ENCODE measurements around the gene DACT3.

Gene DACT3

DNA sequence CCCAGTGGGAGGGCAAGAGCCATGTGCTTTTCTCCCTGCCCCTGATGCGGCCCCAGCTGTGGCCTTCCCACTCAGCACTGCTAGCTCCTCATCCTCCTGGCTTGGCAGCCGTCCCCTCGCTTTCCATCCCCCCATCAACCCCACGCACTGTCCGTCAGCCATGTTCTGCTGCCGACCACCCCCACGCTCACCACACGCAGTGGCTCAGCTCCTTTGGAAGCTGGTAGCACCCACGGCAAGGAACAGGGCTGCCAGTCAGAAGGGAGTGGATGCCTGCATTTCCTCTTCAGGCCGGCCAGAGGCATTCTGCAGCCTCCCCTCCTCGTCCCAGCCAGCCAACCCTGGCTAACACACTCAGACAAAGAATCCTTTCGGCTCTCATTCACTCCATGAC lies 53.5 kb downstream of the DACT3 start:
- TF ChIP-seq LEF1 (IDR thresholded peaks at IDR 0.05; ENCODE audit: borderline replicate concordance) = no peak
- TF ChIP-seq L3MBTL2 (conservative IDR thresholded peaks at IDR 0.05) = no peak
- ChIA-PET POLR2A (no interaction called here), CTCF (no interaction called here)
- no peak for DNase-seq (ENCODE audit: extremely low spot score)

DNA sequence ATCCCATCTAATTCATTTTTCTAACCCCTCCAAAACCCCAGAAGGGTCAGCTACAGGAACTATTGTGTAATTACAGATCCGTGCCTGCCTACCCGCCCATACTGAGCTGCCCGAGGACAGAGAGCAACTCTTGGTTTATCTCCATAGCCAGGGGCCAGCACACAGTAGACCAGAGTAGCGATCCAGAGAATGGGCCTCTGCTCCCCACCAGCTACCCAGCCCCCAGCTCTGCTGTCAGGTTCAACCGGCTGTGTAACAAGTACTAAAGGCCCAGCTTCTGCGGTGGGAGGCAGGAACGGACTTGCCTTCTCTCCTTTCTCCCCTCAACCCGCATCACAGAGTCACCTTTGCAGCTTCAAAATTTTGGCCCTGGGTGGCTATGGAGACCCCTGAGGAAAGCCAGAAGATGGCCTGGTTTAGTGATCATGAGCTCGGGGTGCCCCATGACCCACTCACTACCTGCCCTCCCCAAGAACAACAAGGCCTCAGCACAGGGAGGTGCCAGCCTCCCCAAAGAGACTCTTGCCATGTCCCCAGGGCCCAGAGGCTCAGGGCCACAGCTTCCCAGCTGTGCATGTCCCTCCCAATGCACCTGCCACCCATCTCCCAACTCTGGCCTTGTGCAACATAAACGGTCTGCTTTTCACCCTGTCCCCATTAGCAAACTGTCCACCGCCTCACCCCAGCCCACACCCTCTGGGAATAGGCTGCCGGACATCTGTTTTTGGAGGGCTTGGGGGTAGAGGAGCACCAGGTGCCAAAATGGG lies 54.1 kb downstream of the DACT3 start:
- ChIA-PET CTCF (no interaction called here), POLR2A (no interaction called here)
- no peak for DNase-seq (ENCODE audit: extremely low spot score)
- TF ChIP-seq BHLHE40 (IDR thresholded peaks at IDR 0.05; ENCODE audit: borderline replicate concordance) (no peak), FOXK2 (IDR thresholded peaks at IDR 0.05) (no peak), ZNF384 (IDR thresholded peaks at IDR 0.05) (no peak), SUZ12 (IDR thresholded peaks at IDR 0.05) (no peak), FOXM1 (IDR thresholded peaks at IDR 0.05; ENCODE audit: borderline replicate concordance) (no peak), ELF4 (IDR thresholded peaks at IDR 0.05) (no peak), L3MBTL2 (conservative IDR thresholded peaks at IDR 0.05) (no peak), ARNT (IDR thresholded peaks at IDR 0.05) (no peak)
- TF ChIP-seq, protein P1, sequence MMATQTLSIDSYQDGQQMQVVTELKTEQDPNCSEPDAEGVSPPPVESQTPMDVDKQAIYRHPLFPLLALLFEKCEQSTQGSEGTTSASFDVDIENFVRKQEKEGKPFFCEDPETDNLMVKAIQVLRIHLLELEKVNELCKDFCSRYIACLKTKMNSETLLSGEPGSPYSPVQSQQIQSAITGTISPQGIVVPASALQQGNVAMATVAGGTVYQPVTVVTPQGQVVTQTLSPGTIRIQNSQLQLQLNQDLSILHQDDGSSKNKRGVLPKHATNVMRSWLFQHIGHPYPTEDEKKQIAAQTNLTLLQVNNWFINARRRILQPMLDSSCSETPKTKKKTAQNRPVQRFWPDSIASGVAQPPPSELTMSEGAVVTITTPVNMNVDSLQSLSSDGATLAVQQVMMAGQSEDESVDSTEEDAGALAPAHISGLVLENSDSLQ (IDR thresholded peaks at IDR 0.05) = no peak

DNA sequence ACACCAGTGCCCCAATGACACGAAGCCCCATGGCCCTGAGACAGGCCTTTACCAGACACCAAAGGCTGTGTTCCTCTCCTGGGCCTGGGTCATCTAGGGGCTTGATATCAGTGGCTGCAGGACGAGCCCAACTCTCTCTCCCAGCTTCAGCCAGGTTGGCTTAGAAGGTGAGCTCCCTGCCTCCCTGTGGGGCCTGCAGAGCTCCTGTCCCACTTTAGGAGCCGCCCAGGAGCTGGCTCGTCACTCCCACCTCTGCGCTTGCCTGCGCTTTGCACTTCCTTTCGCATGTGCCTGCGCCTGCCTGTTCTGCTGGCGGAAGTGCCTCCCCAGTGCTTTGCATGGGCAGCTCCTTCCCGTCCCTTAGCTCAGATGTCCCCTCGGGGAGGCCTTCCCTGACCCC lies 55.0 kb downstream of the DACT3 start:
- ChIA-PET CTCF (no interaction called here), POLR2A (no interaction called here)

DNA sequence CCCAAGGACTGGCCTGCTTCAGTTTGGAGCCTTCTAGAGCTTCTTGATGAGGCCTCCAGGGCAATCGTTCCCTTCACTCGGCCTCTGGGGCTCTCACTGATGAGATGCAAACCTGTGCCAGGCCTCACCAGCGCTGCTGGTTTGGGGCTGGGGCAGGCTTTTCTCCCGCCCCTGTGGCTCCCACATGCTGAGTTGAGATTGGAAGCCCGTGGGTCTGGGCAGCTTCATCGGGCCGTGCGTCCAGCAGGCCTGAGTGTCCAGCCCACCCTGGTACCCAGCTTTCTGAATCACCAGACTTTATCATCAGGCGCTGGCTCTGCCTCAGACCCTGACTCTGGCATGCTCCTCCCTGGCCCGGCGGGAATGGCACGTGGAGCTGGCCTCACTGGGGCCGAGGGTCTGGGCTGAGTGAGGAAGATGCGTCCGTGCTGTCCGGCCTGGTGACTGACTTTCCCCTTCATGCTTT lies 55.6 kb downstream of the DACT3 start:
- no peak for DNase-seq (ENCODE audit: extremely low spot score)
- TF ChIP-seq FOXK2 (IDR thresholded peaks at IDR 0.05) (no peak), L3MBTL2 (conservative IDR thresholded peaks at IDR 0.05) (no peak), SP1 (IDR thresholded peaks at IDR 0.05) (no peak), ARNT (IDR thresholded peaks at IDR 0.05) (no peak), LEF1 (IDR thresholded peaks at IDR 0.05; ENCODE audit: borderline replicate concordance) (no peak), FOXM1 (IDR thresholded peaks at IDR 0.05; ENCODE audit: borderline replicate concordance) (no peak), BHLHE40 (IDR thresholded peaks at IDR 0.05; ENCODE audit: borderline replicate concordance) (no peak), CTBP1 (IDR thresholded peaks at IDR 0.05; ENCODE audit: borderline replicate concordance) (no peak), ELF4 (IDR thresholded peaks at IDR 0.05) (no peak), ZNF384 (IDR thresholded peaks at IDR 0.05) (no peak), TARDBP (IDR thresholded peaks at IDR 0.05) (no peak), HDGF (IDR thresholded peaks at IDR 0.05; ENCODE audit: borderline replicate concordance) (no peak), SUZ12 (IDR thresholded peaks at IDR 0.05) (no peak), NFRKB (IDR thresholded peaks at IDR 0.05) (no peak)
- CTCF ChIA-PET = interaction anchor here (0.6 to 1.3 kb wide), 2 partner anchors 10 to 325 kb away, joined by 3 to 7 read pairs; no protein-coding TSS in a partner anchor
- POLR2A ChIA-PET = no interaction called here

More for the DNA sequence above, 55.0 kb downstream of the DACT3 start:
- TF ChIP-seq L3MBTL2 (conservative IDR thresholded peaks at IDR 0.05) (no peak), FOXA1 (IDR thresholded peaks at IDR 0.05) (no peak), ZNF384 (IDR thresholded peaks at IDR 0.05) (no peak), NFRKB (IDR thresholded peaks at IDR 0.05) (no peak), CTBP1 (IDR thresholded peaks at IDR 0.05; ENCODE audit: borderline replicate concordance) (no peak), TARDBP (IDR thresholded peaks at IDR 0.05) (no peak), BHLHE40 (IDR thresholded peaks at IDR 0.05; ENCODE audit: borderline replicate concordance) (no peak), LEF1 (IDR thresholded peaks at IDR 0.05; ENCODE audit: borderline replicate concordance) (no peak), HDGF (IDR thresholded peaks at IDR 0.05; ENCODE audit: borderline replicate concordance) (no peak), SP1 (IDR thresholded peaks at IDR 0.05) (no peak), ELF4 (IDR thresholded peaks at IDR 0.05) (no peak), ARNT (IDR thresholded peaks at IDR 0.05) (no peak), FOXM1 (IDR thresholded peaks at IDR 0.05; ENCODE audit: borderline replicate concordance) (no peak), SUZ12 (IDR thresholded peaks at IDR 0.05) (no peak), FOXK2 (IDR thresholded peaks at IDR 0.05) (no peak)
- TF ChIP-seq, protein P1 (IDR thresholded peaks at IDR 0.05) = no peak
- no peak for DNase-seq (ENCODE audit: extremely low spot score)

DNA sequence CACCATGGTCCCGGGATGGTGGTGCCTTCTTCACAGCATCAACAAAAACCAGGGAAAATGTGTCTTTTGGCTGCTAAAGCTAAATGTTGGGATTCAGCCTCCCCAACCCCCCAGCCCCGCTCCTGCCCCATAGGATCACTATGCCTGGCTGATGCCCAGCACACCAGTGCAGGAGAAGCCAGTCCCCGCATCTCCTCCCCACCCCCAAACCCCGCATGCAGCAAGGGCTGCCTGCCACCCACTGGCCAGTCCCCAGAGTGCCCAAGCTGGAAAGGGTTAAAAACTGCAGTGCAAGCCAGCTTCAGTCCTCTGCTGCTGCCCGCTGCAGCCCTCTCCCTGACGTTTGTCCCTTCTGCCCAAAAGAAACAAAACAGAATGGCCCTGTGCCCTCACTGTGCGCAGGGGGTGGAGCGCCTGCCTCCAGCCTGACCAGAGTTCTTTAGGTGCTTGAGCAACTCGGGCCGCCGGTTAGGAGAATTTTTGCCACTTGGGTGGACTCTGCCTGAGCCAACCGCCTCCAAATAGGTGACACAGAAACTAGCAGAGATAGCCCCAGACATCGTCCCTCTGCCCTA lies 56.1 kb downstream of the DACT3 start:
- CTCF ChIA-PET = interaction anchor here (0.6 to 1.3 kb wide), 2 partner anchors 11 to 325 kb away, joined by 3 to 7 read pairs; no protein-coding TSS in a partner anchor
- DNase-seq (ENCODE audit: extremely low spot score) = no peak
- POLR2A ChIA-PET = no interaction called here
- TF ChIP-seq, protein P1 (IDR thresholded peaks at IDR 0.05) = no peak
- TF ChIP-seq L3MBTL2 (conservative IDR thresholded peaks at IDR 0.05) (no peak), SUZ12 (IDR thresholded peaks at IDR 0.05) (no peak), SP1 (IDR thresholded peaks at IDR 0.05) (no peak), ARNT (IDR thresholded peaks at IDR 0.05) (no peak), BHLHE40 (IDR thresholded peaks at IDR 0.05; ENCODE audit: borderline replicate concordance) (no peak), CTBP1 (IDR thresholded peaks at IDR 0.05; ENCODE audit: borderline replicate concordance) (no peak), LEF1 (IDR thresholded peaks at IDR 0.05; ENCODE audit: borderline replicate concordance) (no peak), FOXM1 (IDR thresholded peaks at IDR 0.05; ENCODE audit: borderline replicate concordance) (no peak), FOXA1 (IDR thresholded peaks at IDR 0.05) (no peak), ZNF384 (IDR thresholded peaks at IDR 0.05) (no peak)

DNA sequence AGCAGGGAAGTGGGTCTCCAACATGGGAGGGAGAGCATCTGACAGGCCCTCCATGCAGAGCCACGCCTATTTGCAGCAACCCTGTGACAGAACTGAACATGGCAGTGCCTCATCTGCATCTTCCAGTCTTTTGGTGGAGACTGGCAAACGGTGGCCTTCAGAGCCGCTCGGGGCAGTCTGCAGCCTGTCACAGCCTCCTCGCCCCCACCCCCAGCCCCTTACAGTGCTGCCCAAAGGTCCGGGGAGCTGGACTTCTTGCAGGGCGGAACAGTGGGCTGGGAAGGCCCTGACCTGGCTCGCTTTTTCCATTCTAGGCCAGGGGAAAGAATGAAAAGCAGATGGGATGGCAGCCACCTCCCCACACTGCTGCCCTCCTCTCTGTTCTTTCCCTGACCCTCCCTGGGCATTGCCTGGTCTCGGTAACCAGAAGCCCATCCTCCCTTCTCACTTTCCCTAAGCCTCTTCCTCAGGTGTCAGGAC lies 57.2 kb downstream of the DACT3 start:
- no peak for DNase-seq (ENCODE audit: extremely low spot score)
- CTCF ChIA-PET = interaction anchor here (0.6 to 4.2 kb wide), 3 partner anchors 11 to 67 kb away, joined by 3 to 20 read pairs (median 4); no protein-coding TSS in a partner anchor
- TF ChIP-seq FOXA1 (IDR thresholded peaks at IDR 0.05) (no peak), BHLHE40 (IDR thresholded peaks at IDR 0.05; ENCODE audit: borderline replicate concordance) (no peak)
- POLR2A ChIA-PET = no interaction called here

All from HEK293T (cell line).